Liver (tissue), 9 donors: ENCODE data around the gene ACTN2. TPM values are rescaled to one million over a fixed set of nuclear protein-coding genes. Genes with fewer than 3 reads are reported as not detected.

Source experiments
- DNase-seq: peaks from one replicate; pipeline ENCODE4 v3.0.0-alpha.2; 2017; ENCODE audit warnings: low spot score
- H3K27ac ChIP-seq, 2 donors: one replicate each; pipeline ENCODE4 v1.7.0; 2013; ENCODE audit warnings: inconsistent platforms in 2 of 2, low read length in 2 of 2, control low read depth in 1 of 2, low read depth in 1 of 2, mild to moderate bottlenecking in 1 of 2
- H3K27me3 ChIP-seq, 4 donors: one replicate each; pipeline versions ENCODE4 v1.6.1 to v1.7.0; 2013; ENCODE audit warnings: low read length in 3 of 4, inconsistent platforms in 1 of 4, mild to moderate bottlenecking in 1 of 4, moderate library complexity in 1 of 4; ENCODE audit not compliant: control insufficient read depth in 4 of 4, insufficient read depth in 4 of 4
- H3K36me3 ChIP-seq, 4 donors: one replicate each; pipeline versions ENCODE4 v1.6.1 to v1.7.0; 2013; ENCODE audit warnings: low read length in 3 of 4, mild to moderate bottlenecking in 3 of 4, low read depth in 1 of 4, moderate library complexity in 1 of 4; ENCODE audit not compliant: control insufficient read depth in 4 of 4, insufficient read depth in 3 of 4
- H3K4me1 ChIP-seq, 4 donors: one replicate each; pipeline versions ENCODE4 v1.6.1 to v1.7.0; 2013; ENCODE audit warnings: low read length in 3 of 4, mild to moderate bottlenecking in 3 of 4, moderate library complexity in 1 of 4; ENCODE audit not compliant: control insufficient read depth in 4 of 4, insufficient read depth in 4 of 4
- H3K4me3 ChIP-seq, 3 donors: one replicate each; pipeline versions ENCODE4 v1.6.1 to v1.7.0; 2013; ENCODE audit warnings: low read length in 3 of 3, control low read depth in 1 of 3, low read depth in 1 of 3, mild to moderate bottlenecking in 1 of 3
- H3K9ac ChIP-seq, 2 donors: one replicate each; pipeline ENCODE4 v1.7.0; 2013; ENCODE audit warnings: low read length in 2 of 2, mild to moderate bottlenecking in 2 of 2, moderate library complexity in 2 of 2, control low read depth in 1 of 2, low read depth in 1 of 2
- H3K9me3 ChIP-seq, 4 donors: one replicate each; pipeline versions ENCODE4 v1.6.1 to v1.7.0; 2013; ENCODE audit warnings: low read length in 3 of 4; ENCODE audit not compliant: control insufficient read depth in 4 of 4
- ATF3 ChIP-seq: IDR thresholded peaks from 2 replicates; pipeline ENCODE4 v1.6.1; 2016; ENCODE audit warnings: antibody characterized with exemption
- CTCF ChIP-seq: fragments of 150-350 bp; IDR thresholded peaks from 2 replicates; pipeline ENCODE4 v1.5.1; 2017; ENCODE audit warnings: improper control_type of control experiment, low read depth, low read length; ENCODE audit not compliant: missing input control
- FOXA1 ChIP-seq: IDR thresholded peaks from 2 replicates; pipeline ENCODE4 v1.6.1; 2016; ENCODE audit warnings: antibody characterized with exemption
- GABPA ChIP-seq, 2 donors: IDR thresholded peaks in 1 of 2; conservative IDR thresholded peaks in 1 of 2; 2 replicates each; pipeline ENCODE4 v1.6.1; 2016; ENCODE audit warnings: antibody characterized with exemption in 2 of 2, mild to moderate bottlenecking in 1 of 2, moderate library complexity in 1 of 2
- HNF4G ChIP-seq: IDR thresholded peaks from 2 replicates; pipeline ENCODE4 v1.6.1; 2016; ENCODE audit warnings: antibody characterized with exemption
- JUND ChIP-seq, 2 donors: IDR thresholded peaks; 2 replicates each; pipeline ENCODE4 v1.6.1; 2016; ENCODE audit warnings: antibody characterized with exemption in 2 of 2
- MAX ChIP-seq: IDR thresholded peaks from 2 replicates; pipeline ENCODE4 v1.6.1; 2016; ENCODE audit warnings: antibody characterized with exemption
- NR2F2 ChIP-seq: IDR thresholded peaks from 2 replicates; pipeline ENCODE4 v1.6.1; 2016; ENCODE audit warnings: antibody characterized with exemption
- RAD21 ChIP-seq, 2 donors: IDR thresholded peaks; 2 replicates each; pipeline ENCODE4 v1.6.1; 2016; ENCODE audit warnings: antibody characterized with exemption in 2 of 2, mild to moderate bottlenecking in 2 of 2
- REST ChIP-seq: IDR thresholded peaks from 2 replicates; pipeline ENCODE4 v1.6.1; 2016; ENCODE audit warnings: antibody characterized with exemption, mild to moderate bottlenecking
- RXRA ChIP-seq, 2 donors: IDR thresholded peaks; 2 replicates each; pipeline ENCODE4 v1.6.1; 2017 to 2018; ENCODE audit warnings: antibody characterized with exemption in 2 of 2, mild to moderate bottlenecking in 1 of 2
- SP1 ChIP-seq: IDR thresholded peaks from 2 replicates; pipeline ENCODE4 v1.6.1; 2018; ENCODE audit warnings: antibody characterized with exemption, mild to moderate bottlenecking
- TAF1 ChIP-seq: conservative IDR thresholded peaks from 2 replicates; pipeline ENCODE4 v1.6.1; 2016; ENCODE audit warnings: antibody characterized with exemption, mild to moderate bottlenecking
- ZBTB33 ChIP-seq: IDR thresholded peaks from 2 replicates; pipeline ENCODE4 v1.6.1; 2016; ENCODE audit warnings: antibody characterized with exemption
- WGBS: extraction: QIAGEN DNeasy Blood & Tissue Kit; methylation state at CpG from one replicate; pipeline ENCODE4 v1.1.7; 2013; 5-methylcytosine and 5-hydroxymethylcytosine counted together
- polyA plus RNA-seq, 2 donors: library from polyadenylated mRNA; stranded (reverse) in 1 of 2; unstranded in 1 of 2; fragments of 200-250 nt in 1 of 2; fragments of >200 nt in 1 of 2; fragmentation: Nextera tagmentation in 1 of 2; extraction: Ambion mirVana in 1 of 2; gene quantifications; one replicate each; pipeline versions ENCODE4 v1.2.1 to v1.2.3, GENCODE V29; 2013 to 2015
- total RNA-seq, 2 donors: library from RNA; depleted of rRNA; stranded (reverse); fragments of >200 nt; gene quantifications; one replicate each; pipeline ENCODE4 v1.2.3, GENCODE V29; 2014
- donor health status: healthy.
- donor health status: healthy.
- donor health status: healthy.
- donor health status: healthy.
- donor health status: healthy.

The ACTN2 gene
- total and polyA plus RNA-seq, 4 donors, result 0.08 to 0.81 (median 0.15) TPM

GRCh38 chr1:236809148-236809547 lies 122.8 kb downstream of the ACTN2 start (continued):
- TF ChIP-seq RAD21 (IDR thresholded peaks at IDR 0.05), result no peak
- no peak for TF ChIP-seq RXRA (IDR thresholded peaks at IDR 0.05)
- TF ChIP-seq SP1, result no peak

GRCh38 chr1:236810018-236810417 lies 123.7 kb downstream of the ACTN2 start:
- no peak for TF ChIP-seq HNF4G
- TF ChIP-seq ATF3, result no peak
- TF ChIP-seq FOXA1, result no peak
- TF ChIP-seq REST, result no peak
- no peak for TF ChIP-seq ZBTB33
- TF ChIP-seq CTCF, result no peak
- no peak for TF ChIP-seq NR2F2
- Histone ChIP-seq H3K4me1 (peaks cover 3 to 15% (median 14%) of the 10 kb centered on the region in 4 donors), H3K9me3 (no peaks in the 10 kb centered on the region), H3K27ac (no peak overlapping the region), H3K4me3 (no peak overlapping the region), H3K36me3 (peaks cover 2 to 32% (median 27%) of the 10 kb centered on the region in 4 donors), H3K9ac (no peak overlapping the region), H3K27me3 (no peaks in the 10 kb centered on the region)
- 94% methylated on average over 3 of the region's 3 CpGs for WGBS
- no peak for DNase-seq

GRCh38 chr1:236812334-236813030 lies 126.2 kb downstream of the ACTN2 start:
- no peak overlapping the region for H3K9ac ChIP-seq
- H3K36me3 ChIP-seq, result peaks cover 5 to 46% (median 38%) of the 10 kb centered on the region in 4 donors
- WGBS, result 95% methylated on average over 5 of the region's 5 CpGs
- H3K27me3 ChIP-seq, result no peaks in the 10 kb centered on the region
- H3K9me3 ChIP-seq, result no peaks in the 10 kb centered on the region
- TF ChIP-seq MAX, result no peak
- TF ChIP-seq JUND (IDR thresholded peaks at IDR 0.05), result no peak
- no peak for TF ChIP-seq HNF4G
- TF ChIP-seq TAF1, result no peak
- TF ChIP-seq NR2F2, result no peak
- no peak for TF ChIP-seq GABPA (IDR thresholded peaks at IDR 0.05 in 1 of 2, conservative IDR thresholded peaks at IDR 0.05 in 1 of 2)
- TF ChIP-seq CTCF, result no peak
- no peak for TF ChIP-seq ZBTB33
- no peak overlapping the region for H3K27ac ChIP-seq
- H3K4me3 ChIP-seq, result no peak overlapping the region
- no peak for DNase-seq
- peaks cover 3 to 14% (median 14%) of the 10 kb centered on the region in 4 donors for H3K4me1 ChIP-seq
